B cell (primary cell): ENCODE results near the gene CBX5. TPM values are rescaled to one million over a fixed set of nuclear protein-coding genes. Genes with fewer than 3 reads are reported as not detected.

Source experiments
- ATAC-seq: fragments of 200-7000 bp; cut with Tn5 transposase; one replicate; pipeline ENCODE4 v1.10.0; 2021; ENCODE audit warnings: low read depth, mild to moderate bottlenecking, moderate number of reproducible peaks, moderate library complexity
- CTCF ChIA-PET: fragments of 350-600 bp; sonication (Branson Sonifier 250); formaldehyde crosslinking; loops from one replicate; lab custom pipeline; 2021; ENCODE audit warnings: antibody characterized with exemption, inconsistent platforms; lab: Charles Lee
- POLR2A ChIA-PET: fragments of 350-600 bp; sonication (Branson Sonifier 250); formaldehyde crosslinking; loops from one replicate; lab custom pipeline; 2021; ENCODE audit warnings: antibody characterized with exemption; lab: Charles Lee
- DNase-seq: peaks from one replicate; pipeline ENCODE4 v3.0.0; 2013
- H2AFZ ChIP-seq: 2 replicates; pipeline ENCODE4 v1.6.1; 2012; ENCODE audit warnings: mild to moderate bottlenecking, low read depth, low read length; ENCODE audit not compliant: insufficient read depth, poor library complexity, severe bottlenecking
- H3K27ac ChIP-seq, 2 donors: 1 replicate in 1 of 2; 2 replicates in 1 of 2; pipeline ENCODE4 v1.5.1; 2012 to 2013; ENCODE audit warnings: low read length in 2 of 2, mild to moderate bottlenecking in 2 of 2, moderate library complexity in 1 of 2
- H3K27me3 ChIP-seq, 4 experiments: fragments of 200-600 bp in 1 of 4; sonication (generic) in 1 of 4; replicated peaks in 1 of 4; 1 replicate in 2 of 4; 2 replicates in 2 of 4; pipeline versions ENCODE4 v1.6.1 to v1.7.0; 2013 to 2016; ENCODE audit warnings: low read length in 3 of 4, mild to moderate bottlenecking in 2 of 4, mixed read lengths in 1 of 4, moderate library complexity in 1 of 4; ENCODE audit not compliant: insufficient read depth in 4 of 4, control insufficient read depth in 3 of 4; ENCODE audit errors: control extremely low read depth in 1 of 4
- H3K36me3 ChIP-seq, 2 experiments: replicated peaks in 1 of 2; 1 replicate in 1 of 2; 2 replicates in 1 of 2; pipeline versions ENCODE4 v1.6.1 to v1.7.1; 2013; ENCODE audit warnings: low read length in 1 of 2; ENCODE audit not compliant: insufficient read depth in 2 of 2, control insufficient read depth in 1 of 2; ENCODE audit errors: control extremely low read depth in 1 of 2, extremely low read depth in 1 of 2
- H3K4me1 ChIP-seq, 2 donors: fragments of 200-600 bp in 1 of 2; sonication (generic) in 1 of 2; 1 replicate in 1 of 2; 2 replicates in 1 of 2; pipeline versions ENCODE4 v1.5.1 to v1.6.1; 2013 to 2017; ENCODE audit warnings: low read length in 2 of 2; ENCODE audit not compliant: control insufficient read depth in 2 of 2, insufficient read depth in 2 of 2
- H3K4me2 ChIP-seq: replicated peaks from 2 replicates; pipeline ENCODE3; 2012; ENCODE audit warnings: mild to moderate bottlenecking, low read depth, low read length; ENCODE audit not compliant: poor library complexity, severe bottlenecking
- H3K4me3 ChIP-seq, 5 experiments: fragments of 200-600 bp in 1 of 5; sonication (generic) in 1 of 5; 1 replicate in 3 of 5; 2 replicates in 2 of 5; pipeline versions ENCODE4 v1.5.1 to v1.7.0; 2011 to 2016; ENCODE audit warnings: low read length in 4 of 5, mild to moderate bottlenecking in 4 of 5, low read depth in 2 of 5, control low read depth in 1 of 5, moderate library complexity in 1 of 5; ENCODE audit not compliant: insufficient read depth in 1 of 5; ENCODE audit errors: control extremely low read depth in 1 of 5, extremely low read depth in 1 of 5
- H3K79me2 ChIP-seq: fragments of 200-600 bp; sonication (generic); one replicate; pipeline ENCODE4 v1.6.0; 2016; ENCODE audit warnings: low read length; ENCODE audit not compliant: control insufficient read depth, insufficient read depth
- H3K9ac ChIP-seq: fragments of 200-600 bp; sonication (generic); 2 replicates; pipeline ENCODE4 v1.6.1; 2017; ENCODE audit warnings: mild to moderate bottlenecking, low read length, moderate library complexity
- H3K9me3 ChIP-seq, 3 donors: one replicate each; pipeline versions ENCODE4 v1.6.1 to v1.7.1; 2013; ENCODE audit warnings: low read length in 2 of 3; ENCODE audit not compliant: control insufficient read depth in 2 of 3, insufficient read depth in 1 of 3; ENCODE audit errors: control extremely low read depth in 1 of 3
- H4K20me1 ChIP-seq: 2 replicates; pipeline ENCODE4 v1.6.0; 2012; ENCODE audit warnings: mild to moderate bottlenecking, low read length; ENCODE audit not compliant: insufficient read depth, control insufficient read depth, poor library complexity, severe bottlenecking
- H3K27ac Mint-ChIP-seq: one replicate; pipeline ENCODE4 v1.8.0; 2021; ENCODE audit warnings: mixed read lengths
- H3K27me3 Mint-ChIP-seq: one replicate; pipeline ENCODE4 v1.8.0; 2021; ENCODE audit warnings: mixed read lengths
- H3K4me1 Mint-ChIP-seq: one replicate; pipeline ENCODE4 v1.8.0; 2021; ENCODE audit warnings: mixed read lengths
- H3K4me3 Mint-ChIP-seq: one replicate; pipeline ENCODE4 v1.8.0; 2021; ENCODE audit warnings: mixed read lengths
- H3K9me3 Mint-ChIP-seq: one replicate; pipeline ENCODE4 v1.8.0; 2022; ENCODE audit warnings: mixed read lengths; ENCODE audit not compliant: insufficient read depth
- EZH2 ChIP-seq: IDR thresholded peaks from 2 replicates; pipeline ENCODE4 v1.6.1; 2012; ENCODE audit warnings: borderline replicate concordance, low read depth, mild to moderate bottlenecking, moderate library complexity, low read length; ENCODE audit not compliant: insufficient read depth, poor library complexity, severe bottlenecking
- WGBS: methylation state at CpG from one replicate; pipeline ENCODE4 v1.1.5; 2013; ENCODE audit warnings: missing lambda C conversion rate; ENCODE audit not compliant: insufficient coverage; 5-methylcytosine and 5-hydroxymethylcytosine counted together
- intact Hi-C: fragments of 100-400 bp; cut with micrococcal nuclease; formaldehyde crosslinking; loops from one replicate; pipeline ENCODE4 v1.10.0; 2022
- polyA plus RNA-seq: library from polyadenylated mRNA; depleted of rRNA; stranded (reverse); fragments of >200 nt; gene quantifications from 2 replicates; pipeline ENCODE4 v1.2.3, GENCODE V29; 2012
- total RNA-seq, 2 donors: library from RNA; stranded (reverse); fragments of 120-200 nt in 1 of 2; gene quantifications; 1 replicate in 1 of 2; 2 replicates in 1 of 2; pipeline versions ENCODE4 v1.2.3 to v1.2.4, GENCODE V29; 2013 to 2022
- TF ChIP-seq, protein P1 (sequence below): fragments of 200-600 bp; IDR thresholded peaks from one replicate; pipeline ENCODE4 v1.8.0; 2022; ENCODE audit warnings: antibody characterized with exemption, mild to moderate bottlenecking

CBX5 gene
- total and polyA plus RNA-seq, 2 donors (not counting 1 experiment from before 2014, with no cell fraction given): 10.5 to 66.2 TPM

DNA sequence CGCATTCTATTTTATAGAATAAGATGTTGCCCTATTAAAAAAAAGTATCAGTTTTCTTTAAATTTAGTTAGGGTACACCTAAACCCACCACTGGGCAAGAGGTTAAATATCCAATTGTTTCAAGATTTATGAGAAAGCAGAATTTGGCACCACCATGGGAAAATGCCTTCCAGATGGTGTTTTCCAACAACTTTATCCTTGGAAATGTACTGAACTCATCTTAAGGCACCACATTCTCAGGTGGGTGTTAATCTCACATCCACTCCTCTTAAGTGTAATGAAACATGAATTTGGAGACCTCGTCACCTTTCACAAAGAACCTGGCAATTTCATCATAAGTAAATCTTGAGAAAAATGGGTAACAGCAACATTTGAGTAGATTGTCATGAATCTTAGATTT lies 13.1 kb downstream of the CBX5 start:
- DNase-seq (no peak), ATAC-seq (no peak)
- intact Hi-C loops: no loop called here
- H3K27me3 ChIP-seq: no peaks in the 10 kb centered on the region
- H3K27me3 Mint-ChIP-seq: no peaks in the 10 kb centered on the region
- ChIA-PET POLR2A (no interaction called here), CTCF (interaction anchor here (1.2 to 6.6 kb wide), 4 partner anchors 14 to 133 kb away, joined by 3 to 46 read pairs (median 4); no protein-coding TSS in a partner anchor)
- no CpG with 5 or more reads among the region's 2 CpGs for WGBS
- H3K79me2 ChIP-seq: peaks cover 95% of the 10 kb centered on the region
- H3K9me3 Mint-ChIP-seq: no peaks in the 10 kb centered on the region
- no peak overlapping the region for H3K9ac ChIP-seq
- no peaks in the 10 kb centered on the region for H3K9me3 ChIP-seq
- peaks cover 0 to under 1% of the 10 kb centered on the region in 2 donors for H3K4me1 ChIP-seq
- no peak overlapping the region for H3K4me3 Mint-ChIP-seq
- H3K27ac ChIP-seq: no peak overlapping the region
- peaks cover 2% of the 10 kb centered on the region for H3K4me1 Mint-ChIP-seq
- no peak overlapping the region for H2AFZ ChIP-seq
- H3K4me2 ChIP-seq: no peak overlapping the region
- no peaks in the 10 kb centered on the region for H4K20me1 ChIP-seq
- H3K36me3 ChIP-seq: no peaks in the 10 kb centered on the region
- no peak for TF ChIP-seq EZH2
- TF ChIP-seq, protein P1, sequence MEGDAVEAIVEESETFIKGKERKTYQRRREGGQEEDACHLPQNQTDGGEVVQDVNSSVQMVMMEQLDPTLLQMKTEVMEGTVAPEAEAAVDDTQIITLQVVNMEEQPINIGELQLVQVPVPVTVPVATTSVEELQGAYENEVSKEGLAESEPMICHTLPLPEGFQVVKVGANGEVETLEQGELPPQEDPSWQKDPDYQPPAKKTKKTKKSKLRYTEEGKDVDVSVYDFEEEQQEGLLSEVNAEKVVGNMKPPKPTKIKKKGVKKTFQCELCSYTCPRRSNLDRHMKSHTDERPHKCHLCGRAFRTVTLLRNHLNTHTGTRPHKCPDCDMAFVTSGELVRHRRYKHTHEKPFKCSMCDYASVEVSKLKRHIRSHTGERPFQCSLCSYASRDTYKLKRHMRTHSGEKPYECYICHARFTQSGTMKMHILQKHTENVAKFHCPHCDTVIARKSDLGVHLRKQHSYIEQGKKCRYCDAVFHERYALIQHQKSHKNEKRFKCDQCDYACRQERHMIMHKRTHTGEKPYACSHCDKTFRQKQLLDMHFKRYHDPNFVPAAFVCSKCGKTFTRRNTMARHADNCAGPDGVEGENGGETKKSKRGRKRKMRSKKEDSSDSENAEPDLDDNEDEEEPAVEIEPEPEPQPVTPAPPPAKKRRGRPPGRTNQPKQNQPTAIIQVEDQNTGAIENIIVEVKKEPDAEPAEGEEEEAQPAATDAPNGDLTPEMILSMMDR: no peak
- H3K27ac Mint-ChIP-seq: no peak overlapping the region
- no peak overlapping the region for H3K4me3 ChIP-seq

DNA sequence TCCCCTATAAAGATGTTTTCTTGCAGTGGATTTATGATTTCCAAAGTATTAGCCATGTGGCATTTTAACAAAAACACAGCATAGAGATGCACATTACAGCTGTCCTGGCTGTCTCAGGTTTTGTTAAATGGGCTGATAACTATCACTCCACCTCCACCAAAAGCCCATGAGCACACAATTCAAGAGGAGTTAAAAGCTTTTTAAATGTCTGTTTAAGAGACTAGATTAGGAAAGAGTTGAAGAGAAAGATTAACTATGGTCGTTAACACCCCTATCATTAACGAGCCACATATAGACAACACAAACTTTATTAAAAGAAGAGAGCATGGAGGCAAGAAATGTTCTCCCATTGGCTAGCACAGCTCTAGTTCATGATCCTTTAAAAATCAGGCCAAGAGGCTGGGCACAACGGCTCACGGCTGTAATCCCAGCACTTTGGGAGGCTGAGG lies 14.5 kb downstream of the CBX5 start:
- Histone ChIP-seq H4K20me1 (no peaks in the 10 kb centered on the region), H3K36me3 (no peaks in the 10 kb centered on the region), H2AFZ (no peak overlapping the region), H3K4me1 (peaks cover 2 to 5% of the 10 kb centered on the region in 2 donors), H3K79me2 (peaks cover 93% of the 10 kb centered on the region), H3K9me3 (no peaks in the 10 kb centered on the region), H3K27me3 (no peaks in the 10 kb centered on the region), H3K4me2 (no peak overlapping the region), H3K4me3 (no peak overlapping the region), H3K27ac (no peak overlapping the region), H3K9ac (no peak overlapping the region)
- CTCF ChIA-PET: interaction anchor here (1.1 to 6.6 kb wide), 5 partner anchors 13 to 134 kb away, joined by 3 to 46 read pairs (median 4); no protein-coding TSS in a partner anchor
- no peak overlapping the region for H3K4me3 Mint-ChIP-seq
- no peak overlapping the region for H3K27ac Mint-ChIP-seq
- H3K27me3 Mint-ChIP-seq: no peaks in the 10 kb centered on the region
- no peaks in the 10 kb centered on the region for H3K9me3 Mint-ChIP-seq
- DNase-seq: no peak
- 96% methylated on average over 2 of the region's 4 CpGs for WGBS
- POLR2A ChIA-PET: no interaction called here
- intact Hi-C loops: no loop called here
- peaks cover 7% of the 10 kb centered on the region for H3K4me1 Mint-ChIP-seq
- TF ChIP-seq, protein P1: no peak
- TF ChIP-seq EZH2: no peak
- no peak for ATAC-seq
